Common myeloid progenitor, CD34-positive (primary cell): ENCODE measurements around the gene NR6A1.

Source experiments
- CTCF ChIA-PET: fragments of 350-600 bp; sonication (Branson Sonifier 250); formaldehyde crosslinking; loops from one replicate; lab custom pipeline; 2021; ENCODE audit warnings: antibody characterized with exemption; lab: Charles Lee
- POLR2A ChIA-PET: fragments of 350-600 bp; sonication (Branson Sonifier 250); formaldehyde crosslinking; loops from one replicate; lab custom pipeline; 2021; ENCODE audit warnings: antibody characterized with exemption; lab: Charles Lee
- DNase-seq, 3 donors: peaks; one replicate each; pipeline versions ENCODE4 v3.0.0 to v3.0.0-alpha.2; 2013
- H3K27ac ChIP-seq, 2 experiments: 1 replicate in 1 of 2; 2 replicates in 1 of 2; pipeline ENCODE4 v1.7.0; 2013; ENCODE audit warnings: inconsistent platforms in 2 of 2, low read length in 2 of 2, mild to moderate bottlenecking in 2 of 2, low read depth in 1 of 2, moderate library complexity in 1 of 2; ENCODE audit not compliant: severe bottlenecking in 2 of 2, insufficient read depth in 1 of 2, poor library complexity in 1 of 2
- H3K27me3 ChIP-seq, 5 experiments: replicated peaks in 2 of 5; 1 replicate in 3 of 5; 2 replicates in 2 of 5; pipeline versions ENCODE4 v1.6.1 to v1.7.0; 2013; ENCODE audit warnings: low read length in 4 of 5, mild to moderate bottlenecking in 2 of 5, moderate library complexity in 2 of 5, inconsistent platforms in 1 of 5; ENCODE audit not compliant: insufficient read depth in 5 of 5, control insufficient read depth in 4 of 5
- H3K36me3 ChIP-seq, 4 experiments: 1 replicate in 2 of 4; 2 replicates in 2 of 4; pipeline versions ENCODE4 v1.6.1 to v1.7.0; 2013; ENCODE audit warnings: low read length in 3 of 4, control low read depth in 1 of 4, mild to moderate bottlenecking in 1 of 4; ENCODE audit not compliant: control insufficient read depth in 4 of 4, insufficient read depth in 4 of 4
- H3K4me1 ChIP-seq, 4 experiments: 1 replicate in 3 of 4; 2 replicates in 1 of 4; pipeline versions ENCODE4 v1.6.1 to v1.7.1; 2013; ENCODE audit warnings: low read length in 3 of 4, mild to moderate bottlenecking in 3 of 4, control low read depth in 1 of 4, inconsistent platforms in 1 of 4, moderate library complexity in 1 of 4; ENCODE audit not compliant: control insufficient read depth in 4 of 4, insufficient read depth in 4 of 4; ENCODE audit errors: control extremely low read depth in 1 of 4
- H3K4me3 ChIP-seq, 7 experiments: 1 replicate in 4 of 7; 2 replicates in 3 of 7; pipeline versions ENCODE4 v1.5.1 to v1.7.0; 2013; ENCODE audit warnings: mild to moderate bottlenecking in 7 of 7, low read length in 6 of 7, moderate library complexity in 6 of 7, inconsistent platforms in 2 of 7, low read depth in 2 of 7, control low read depth in 1 of 7; ENCODE audit not compliant: insufficient read depth in 4 of 7, control insufficient read depth in 1 of 7; ENCODE audit errors: extremely low read depth in 1 of 7
- H3K9me3 ChIP-seq, 5 experiments: 1 replicate in 4 of 5; 2 replicates in 1 of 5; pipeline versions ENCODE4 v1.6.1 to v1.7.1; 2013; ENCODE audit warnings: low read length in 4 of 5, mild to moderate bottlenecking in 2 of 5, inconsistent platforms in 1 of 5, low read depth in 1 of 5, moderate library complexity in 1 of 5; ENCODE audit not compliant: control insufficient read depth in 4 of 5, insufficient read depth in 2 of 5; ENCODE audit errors: control extremely low read depth in 1 of 5
- WGBS: methylation state at CpG from one replicate; pipeline ENCODE4 v1.1.5; 2013; ENCODE audit not compliant: insufficient coverage; 5-methylcytosine and 5-hydroxymethylcytosine counted together

Gene NR6A1

GRCh38 chr9:124475158-124475867 lies 295.8 kb downstream of the NR6A1 start:
- WGBS, result 80% methylated on average over 16 of the region's 21 CpGs
- peaks cover 0 to 30% (median 7%) of the 10 kb centered on the region in 5 experiments for H3K27me3 ChIP-seq
- ChIA-PET CTCF (interaction anchor here (0.9 to 1.7 kb wide), 3 partner anchors 11 to 55 kb away, joined by 3 to 4 read pairs (median 3); no protein-coding TSS in a partner anchor), POLR2A (no interaction called here)
- no peaks in the 10 kb centered on the region for H3K9me3 ChIP-seq
- DNase-seq, result no peak
- peaks cover 0 to 11% (median 7%) of the 10 kb centered on the region in 4 experiments for H3K4me1 ChIP-seq
- no peaks in the 10 kb centered on the region for H3K36me3 ChIP-seq
- no peak overlapping the region for H3K27ac ChIP-seq
- no peak overlapping the region for H3K4me3 ChIP-seq

GRCh38 chr9:124474151-124474550 lies 297.0 kb downstream of the NR6A1 start:
- no peak for DNase-seq
- Histone ChIP-seq H3K27ac (no peak overlapping the region), H3K4me3 (no peak overlapping the region), H3K27me3 (peaks cover 0 to 30% (median 7%) of the 10 kb centered on the region in 5 experiments), H3K9me3 (no peaks in the 10 kb centered on the region), H3K36me3 (no peaks in the 10 kb centered on the region), H3K4me1 (peaks cover 0 to 12% (median 11%) of the 10 kb centered on the region in 4 experiments)
- WGBS, result 100% methylated on average over 2 of the region's 4 CpGs
- ChIA-PET POLR2A (no interaction called here), CTCF (interaction anchor here (1.0 to 1.7 kb wide), 3 partner anchors 10 to 32 kb away, joined by 3 to 4 read pairs (median 3); no protein-coding TSS in a partner anchor)

- POLR2A ChIA-PET, result no interaction called here
- CTCF ChIA-PET, result interaction anchor here (0.8 to 1.6 kb wide), 4 partner anchors 10 to 64 kb away, joined by 3 to 5 read pairs (median 4); no protein-coding TSS in a partner anchor
- H3K27ac ChIP-seq, result no peak overlapping the region
- H3K4me1 ChIP-seq, result peaks cover 0 to 19% (median 13%) of the 10 kb centered on the region in 4 experiments
- H3K4me3 ChIP-seq, result no peak overlapping the region
- H3K9me3 ChIP-seq, result no peaks in the 10 kb centered on the region
- no peak for DNase-seq
- no peaks in the 10 kb centered on the region for H3K36me3 ChIP-seq
- WGBS, result 95% methylated on average over 6 of the region's 10 CpGs
- peaks cover 0 to 25% (median 4%) of the 10 kb centered on the region in 5 experiments for H3K27me3 ChIP-seq
Measured at GRCh38 chr9:124473310-124473709, 297.8 kb downstream of the NR6A1 start.

GRCh38 chr9:124472770-124473169 lies 298.3 kb downstream of the NR6A1 start:
- DNase-seq, result no peak
- Histone ChIP-seq H3K27ac (no peak overlapping the region), H3K27me3 (peaks cover 0 to 20% (median 4%) of the 10 kb centered on the region in 5 experiments), H3K9me3 (no peaks in the 10 kb centered on the region), H3K4me3 (no peak overlapping the region), H3K36me3 (no peaks in the 10 kb centered on the region), H3K4me1 (peaks cover 0 to 19% (median 13%) of the 10 kb centered on the region in 4 experiments)
- ChIA-PET POLR2A (no interaction called here), CTCF (interaction anchor here (0.8 to 1.4 kb wide), 3 partner anchors 10 to 64 kb away, joined by 3 to 5 read pairs (median 5); no protein-coding TSS in a partner anchor)
- 95% methylated on average over 6 of the region's 7 CpGs for WGBS

GRCh38 chr9:124471761-124472160 lies 299.4 kb downstream of the NR6A1 start:
- H3K4me3 ChIP-seq, result no peak overlapping the region
- no peak overlapping the region for H3K27ac ChIP-seq
- WGBS, result 96% methylated on average over 7 of the region's 9 CpGs
- POLR2A ChIA-PET, result no interaction called here
- DNase-seq, result no peak
- H3K36me3 ChIP-seq, result no peaks in the 10 kb centered on the region
- H3K4me1 ChIP-seq, result peaks cover 0 to 14% (median 8%) of the 10 kb centered on the region in 4 experiments
- H3K27me3 ChIP-seq, result peaks cover 0 to 11% (median 0%) of the 10 kb centered on the region in 5 experiments
- CTCF ChIA-PET, result interaction anchor here (1.2 kb wide), 1 partner anchor 15 kb away, joined by 3 read pairs; no protein-coding TSS in a partner anchor
- H3K9me3 ChIP-seq, result no peaks in the 10 kb centered on the region

- H3K9me3 ChIP-seq, result no peaks in the 10 kb centered on the region
- ChIA-PET POLR2A (no interaction called here), CTCF (interaction anchor here (1.9 kb wide), 1 partner anchor 10 kb away, joined by 6 read pairs; no protein-coding TSS in a partner anchor)
- no peak for DNase-seq
- WGBS, result 88% methylated on average over 5 of the region's 7 CpGs
- no peak overlapping the region for H3K4me3 ChIP-seq
- H3K27ac ChIP-seq, result no peak overlapping the region
- H3K36me3 ChIP-seq, result no peaks in the 10 kb centered on the region
- peaks cover 0 to 1% (median 0%) of the 10 kb centered on the region in 5 experiments for H3K27me3 ChIP-seq
- peaks cover 0 to 14% (median 7%) of the 10 kb centered on the region in 4 experiments for H3K4me1 ChIP-seq
Measured at GRCh38 chr9:124470726-124471125, 300.4 kb downstream of the NR6A1 start.

GRCh38 chr9:124470306-124470705 lies 300.8 kb downstream of the NR6A1 start:
- Histone ChIP-seq H3K9me3 (no peaks in the 10 kb centered on the region), H3K36me3 (no peaks in the 10 kb centered on the region), H3K27me3 (no peaks in the 10 kb centered on the region), H3K27ac (no peak overlapping the region), H3K4me3 (no peak overlapping the region), H3K4me1 (peaks cover 0 to 14% (median 5%) of the 10 kb centered on the region in 4 experiments)
- no peak for DNase-seq
- ChIA-PET POLR2A (no interaction called here), CTCF (interaction anchor here (1.9 kb wide), 1 partner anchor 10 kb away, joined by 6 read pairs; no protein-coding TSS in a partner anchor)
- 97% methylated on average over 13 of the region's 13 CpGs for WGBS
